Measurements from ENCODE around the gene NKTR. TPM values are rescaled to one million over a fixed set of nuclear protein-coding genes. Genes with fewer than 3 reads are reported as not detected.
"Not testable (repeated sequence)": the region's sequence is repeated elsewhere in the genome, so short reads cannot be mapped to it uniquely, and the experiment has no call there.

NKTR gene
- total and polyA plus RNA-seq, 4 experiments from 2014 or later = 8.9 to 269 (median 140) TPM

DNA sequence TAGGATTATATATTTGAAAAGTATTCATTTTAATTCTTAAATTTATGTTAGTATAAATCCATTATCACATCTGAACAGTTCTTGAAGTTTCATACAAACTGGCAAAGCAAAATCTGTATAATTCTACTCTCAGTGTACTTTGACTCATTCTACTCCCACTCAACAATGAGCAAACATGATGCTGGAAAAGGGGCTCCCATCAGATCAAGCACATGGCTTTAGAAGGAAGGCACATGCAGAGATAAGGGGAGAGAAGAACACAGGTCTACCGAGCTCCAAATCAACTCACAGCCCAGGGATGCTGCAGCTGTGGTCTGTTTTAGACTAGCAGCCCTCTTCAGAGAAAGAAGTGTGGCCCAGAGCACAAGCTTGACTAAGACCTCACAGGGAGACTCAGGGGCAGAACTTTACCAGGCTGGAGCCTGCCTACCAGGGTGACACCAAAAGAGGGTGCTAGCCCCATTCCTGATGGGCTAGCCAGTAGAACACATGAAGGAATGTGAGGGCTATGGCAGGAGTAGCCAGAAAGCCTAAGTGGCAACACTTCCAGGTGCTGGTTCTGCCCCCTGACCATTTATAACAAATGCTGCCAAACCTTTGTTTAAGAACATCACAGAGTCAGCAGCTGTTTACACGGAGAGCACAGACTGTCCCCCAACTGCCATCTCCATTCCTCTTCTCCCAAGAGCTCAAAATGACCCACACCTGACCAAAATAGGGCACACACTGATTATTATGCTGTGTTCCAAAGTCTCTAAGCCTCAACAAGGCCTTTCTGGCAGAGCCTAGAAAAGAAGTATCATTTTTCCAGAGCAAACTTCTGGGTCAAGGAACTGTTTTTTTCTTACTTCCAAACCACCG lies 38.2 kb upstream of the NKTR start:
- H3K4me3 Mint-ChIP-seq = no peak overlapping the region
- no peak for DNase-seq
- Histone ChIP-seq H3K9me3 (ENCODE audit: control insufficient read depth in 1 of 2, low read length in 2 of 2) (no peaks in the 10 kb centered on the region), H3K4me1 (ENCODE audit: insufficient read depth, low read length) (peaks cover 7% of the 10 kb centered on the region), H3K4me3 (ENCODE audit: low read length in 2 of 2) (no peak overlapping the region), H3K36me3 (ENCODE audit: insufficient read depth, low read length) (peaks cover 34% of the 10 kb centered on the region), H3K27ac (ENCODE audit: low read depth, low read length) (no peak overlapping the region), H3K27me3 (ENCODE audit: insufficient read depth, low read length) (no peaks in the 10 kb centered on the region)
- CTCF ChIA-PET (ENCODE audit: partially characterized antibody) = interaction anchor here (1.5 to 40.6 kb wide), 2 partner anchors 9 to 37 kb away, joined by 6 to 1823 read pairs; partner anchors contain the start of gene VIPR1
- no peaks in the 10 kb centered on the region for H3K27me3 Mint-ChIP-seq
- H3K9me3 Mint-ChIP-seq = peaks cover 0 to 2% (median 0%) of the 10 kb centered on the region in 8 donors
- POLR2A ChIA-PET (ENCODE audit: partially characterized antibody) = interaction anchor here (0.6 to 1.5 kb wide), 2 partner anchors 38 to 60 kb away, joined by 3 read pairs; partner anchors contain the start of genes NKTR and VIPR1
- H3K36me3 Mint-ChIP-seq = peaks cover 51 to 70% of the 10 kb centered on the region in 2 donors
- H3K27ac Mint-ChIP-seq = peak overlapping the region in 5 of 7 donors; percentile 15 to 74 (median 66)
- peaks cover 8 to 18% (median 13%) of the 10 kb centered on the region in 4 donors for H3K4me1 Mint-ChIP-seq
- intact Hi-C loops (cut with micrococcal nuclease) = no loop called here

DNA sequence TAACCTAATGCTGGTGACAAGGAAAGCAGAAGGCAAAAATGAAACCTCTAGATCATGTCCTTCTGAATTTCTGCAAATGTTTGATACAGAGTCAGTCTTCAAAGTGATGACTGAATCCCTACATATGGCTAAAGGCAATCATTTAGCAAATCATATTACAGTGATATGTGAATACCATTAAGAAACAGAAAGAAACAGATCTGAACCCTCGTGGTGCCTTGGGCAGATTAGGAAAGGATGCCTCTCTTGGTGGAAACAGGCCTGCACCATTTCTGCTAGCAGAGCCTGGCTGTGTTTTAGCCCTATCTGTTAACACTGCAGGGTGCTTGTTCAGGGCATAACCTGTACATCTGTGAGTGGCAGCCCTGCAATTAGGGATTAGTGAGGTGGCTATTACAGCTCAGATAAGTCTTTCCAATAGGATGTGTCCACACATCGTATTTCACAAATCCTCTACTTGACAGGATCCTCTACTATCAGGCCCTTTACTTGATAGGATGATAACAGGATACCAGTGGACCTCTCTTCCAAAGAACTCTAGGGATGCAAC lies 30.8 kb upstream of the NKTR start:
- Mint-ChIP-seq H3K4me1 (peaks cover 8 to 23% (median 18%) of the 10 kb centered on the region in 4 donors), H3K9me3 (peaks cover 0 to 17% (median 8%) of the 10 kb centered on the region in 8 donors), H3K27me3 (no peaks in the 10 kb centered on the region), H3K27ac (peak overlapping the region in 4 of 7 donors; percentile 18 to 55 (median 42)), H3K4me3 (no peak overlapping the region), H3K36me3 (peaks cover 62 to 70% of the 10 kb centered on the region in 2 donors)
- intact Hi-C loops (cut with micrococcal nuclease) = no loop called here
- Histone ChIP-seq H3K4me1 (ENCODE audit: insufficient read depth, low read length) (no peaks in the 10 kb centered on the region), H3K4me3 (ENCODE audit: low read length in 2 of 2) (no peak overlapping the region), H3K36me3 (ENCODE audit: insufficient read depth, low read length) (peaks cover 34% of the 10 kb centered on the region), H3K9me3 (ENCODE audit: control insufficient read depth in 1 of 2, low read length in 2 of 2) (no peaks in the 10 kb centered on the region), H3K27me3 (ENCODE audit: insufficient read depth, low read length) (no peaks in the 10 kb centered on the region), H3K27ac (ENCODE audit: low read depth, low read length) (no peak overlapping the region)
- DNase-seq = no peak
- ChIA-PET POLR2A (ENCODE audit: partially characterized antibody) (no interaction called here), CTCF (ENCODE audit: partially characterized antibody) (no interaction called here)

DNA sequence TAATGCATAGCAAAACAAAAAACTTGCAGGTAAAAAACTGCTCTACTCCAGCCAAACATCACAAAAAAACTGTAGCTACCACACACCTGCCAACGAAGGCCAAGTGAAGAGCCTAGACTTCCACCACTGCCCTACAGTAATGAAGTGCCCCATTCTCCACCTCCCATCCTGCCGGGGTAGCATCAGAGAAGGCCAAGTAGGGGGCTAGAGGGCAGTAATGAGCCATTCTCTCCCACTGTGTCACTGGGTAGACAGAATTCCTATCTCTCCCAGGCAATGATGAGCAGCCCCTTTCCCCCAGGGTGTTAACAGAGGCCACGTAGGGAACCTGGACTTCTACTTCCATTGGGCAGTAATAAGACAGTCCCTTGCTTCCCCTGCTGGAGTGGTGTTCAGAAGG lies 28.2 kb upstream of the NKTR start:
- no peak overlapping the region for H3K4me3 ChIP-seq (ENCODE audit: low read length in 2 of 2)
- peaks cover 64 to 70% of the 10 kb centered on the region in 2 donors for H3K36me3 Mint-ChIP-seq
- peaks cover 23% of the 10 kb centered on the region for H3K36me3 ChIP-seq (ENCODE audit: insufficient read depth, low read length)
- H3K4me1 ChIP-seq (ENCODE audit: insufficient read depth, low read length) = peaks cover 3% of the 10 kb centered on the region
- ChIA-PET POLR2A (ENCODE audit: partially characterized antibody) (interaction anchor here (1.2 to 2.0 kb wide), 2 partner anchors 9 to 29 kb away, joined by 5 to 6 read pairs; partner anchors contain the start of genes NKTR and SEC22C), CTCF (ENCODE audit: partially characterized antibody) (interaction anchor here (0.6 to 2.2 kb wide), 19 partner anchors 9 to 550 kb away, joined by 3 to 14 read pairs (median 3); partner anchors contain the start of gene SEC22C)
- peak overlapping the region in 3 of 7 donors; percentile 48 to 80 (median 76) for H3K27ac Mint-ChIP-seq
- H3K27me3 ChIP-seq (ENCODE audit: insufficient read depth, low read length) = no peaks in the 10 kb centered on the region
- H3K27ac ChIP-seq (ENCODE audit: low read depth, low read length) = no peak overlapping the region
- no peaks in the 10 kb centered on the region for H3K27me3 Mint-ChIP-seq
- no peaks in the 10 kb centered on the region for H3K9me3 ChIP-seq (ENCODE audit: control insufficient read depth in 1 of 2, low read length in 2 of 2)
- DNase-seq = peak in 1 of 5 donors; percentile 18
- H3K4me3 Mint-ChIP-seq = no peak overlapping the region
- peaks cover 0 to 28% (median 14%) of the 10 kb centered on the region in 8 donors for H3K9me3 Mint-ChIP-seq
- H3K4me1 Mint-ChIP-seq = peaks cover 11 to 38% (median 24%) of the 10 kb centered on the region in 4 donors
- intact Hi-C loops (cut with micrococcal nuclease) = loop anchor here (1.0 kb wide), 1 partner anchor 172 kb away; no protein-coding TSS in a partner anchor

DNA sequence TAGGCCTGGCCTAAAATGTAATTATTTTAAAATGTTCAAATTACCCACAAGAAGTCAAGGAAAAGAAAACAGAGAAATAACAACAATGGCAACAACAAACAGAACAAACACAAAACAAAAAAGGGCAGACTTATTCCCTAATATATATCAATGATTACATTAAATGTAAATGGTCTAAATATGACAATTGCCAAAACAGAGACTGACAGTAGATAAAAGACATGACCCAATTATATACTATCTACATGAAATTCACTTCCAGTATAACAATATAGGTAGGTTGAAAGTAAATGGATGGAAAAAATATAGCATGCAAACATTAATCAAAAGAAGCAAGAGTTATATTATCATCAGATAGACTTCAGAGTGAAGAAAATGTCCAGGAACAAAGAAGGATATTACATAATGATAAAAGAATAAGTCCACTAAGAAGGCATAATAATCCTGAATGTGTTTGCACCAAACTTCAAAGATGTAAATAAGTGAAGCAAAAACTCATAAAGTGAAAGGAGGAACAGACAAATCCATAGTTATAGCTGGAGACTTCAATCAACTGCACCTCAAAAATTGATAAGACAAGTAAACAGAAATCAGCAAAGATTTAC lies 25.2 kb upstream of the NKTR start:
- Histone ChIP-seq H3K27ac (ENCODE audit: low read depth, low read length) (no peak overlapping the region), H3K4me3 (ENCODE audit: low read length in 2 of 2) (no peak overlapping the region), H3K9me3 (ENCODE audit: control insufficient read depth in 1 of 2, low read length in 2 of 2) (no peaks in the 10 kb centered on the region), H3K27me3 (ENCODE audit: insufficient read depth, low read length) (no peaks in the 10 kb centered on the region), H3K36me3 (ENCODE audit: insufficient read depth, low read length) (peaks cover 9% of the 10 kb centered on the region), H3K4me1 (ENCODE audit: insufficient read depth, low read length) (peaks cover 12% of the 10 kb centered on the region)
- Mint-ChIP-seq H3K27me3 (no peaks in the 10 kb centered on the region), H3K27ac (no peak overlapping the region), H3K4me1 (peaks cover 27 to 56% (median 29%) of the 10 kb centered on the region in 4 donors), H3K9me3 (peaks cover 0 to 28% (median 14%) of the 10 kb centered on the region in 8 donors), H3K36me3 (peaks cover 48 to 55% of the 10 kb centered on the region in 2 donors), H3K4me3 (peak overlapping the region in 1 of 8 donors; percentile 26)
- ChIA-PET POLR2A (ENCODE audit: partially characterized antibody) (interaction anchor here (1.2 kb wide), 1 partner anchor 18 kb away, joined by 3 read pairs; no protein-coding TSS in a partner anchor), CTCF (ENCODE audit: partially characterized antibody) (interaction anchor here (1.2 kb wide), 1 partner anchor 171 kb away, joined by 3 read pairs; no protein-coding TSS in a partner anchor)
- no peak for DNase-seq
- intact Hi-C loops (cut with micrococcal nuclease) = loop anchor here (5.0 kb wide), 1 partner anchor 37 kb away; no protein-coding TSS in a partner anchor

DNA sequence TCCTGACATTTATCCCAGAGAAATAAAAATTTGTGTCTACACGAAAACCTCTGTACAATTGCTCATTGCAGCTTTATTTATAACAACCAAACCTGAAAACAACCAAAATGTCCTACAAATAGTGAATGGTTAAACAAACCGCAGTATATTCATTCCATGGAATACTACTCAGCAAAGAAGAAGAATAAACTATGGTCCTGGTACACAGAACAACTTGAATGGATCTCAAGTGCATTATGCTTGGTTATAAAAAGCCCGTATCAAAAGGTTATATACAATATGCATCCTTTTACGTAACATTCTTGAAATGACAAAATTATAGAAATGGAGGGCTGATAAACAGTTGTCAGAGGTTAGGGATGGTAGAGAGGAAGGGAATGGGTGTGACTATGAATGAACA lies 22.4 kb upstream of the NKTR start:
- Histone ChIP-seq H3K9me3 (ENCODE audit: control insufficient read depth in 1 of 2, low read length in 2 of 2) (no peaks in the 10 kb centered on the region), H3K4me1 (ENCODE audit: insufficient read depth, low read length) (peaks cover 32% of the 10 kb centered on the region), H3K27ac (ENCODE audit: low read depth, low read length) (no peak overlapping the region), H3K4me3 (ENCODE audit: low read length in 2 of 2) (no peak overlapping the region), H3K36me3 (ENCODE audit: insufficient read depth, low read length) (peaks cover 9% of the 10 kb centered on the region), H3K27me3 (ENCODE audit: insufficient read depth, low read length) (no peaks in the 10 kb centered on the region)
- Mint-ChIP-seq H3K9me3 (peaks cover 0 to 22% (median 14%) of the 10 kb centered on the region in 8 donors), H3K27ac (peak overlapping the region in 3 of 7 donors; percentile 11 to 72 (median 48)), H3K4me1 (peaks cover 39 to 67% (median 42%) of the 10 kb centered on the region in 4 donors), H3K27me3 (no peaks in the 10 kb centered on the region), H3K4me3 (no peak overlapping the region), H3K36me3 (peaks cover 42% of the 10 kb centered on the region in 2 donors)
- ChIA-PET POLR2A (ENCODE audit: partially characterized antibody) (interaction anchor here (0.9 to 1.5 kb wide), 3 partner anchors 20 to 76 kb away, joined by 3 to 4 read pairs (median 4); partner anchors contain the start of genes NKTR and VIPR1), CTCF (ENCODE audit: partially characterized antibody) (interaction anchor here (1.6 to 2.2 kb wide), 2 partner anchors 22 to 76 kb away, joined by 4 to 10 read pairs; partner anchors contain the start of genes NKTR and VIPR1)
- DNase-seq = no peak
- intact Hi-C loops (cut with micrococcal nuclease) = loop anchor here (5.0 kb wide), 1 partner anchor 34 kb away; no protein-coding TSS in a partner anchor

DNA sequence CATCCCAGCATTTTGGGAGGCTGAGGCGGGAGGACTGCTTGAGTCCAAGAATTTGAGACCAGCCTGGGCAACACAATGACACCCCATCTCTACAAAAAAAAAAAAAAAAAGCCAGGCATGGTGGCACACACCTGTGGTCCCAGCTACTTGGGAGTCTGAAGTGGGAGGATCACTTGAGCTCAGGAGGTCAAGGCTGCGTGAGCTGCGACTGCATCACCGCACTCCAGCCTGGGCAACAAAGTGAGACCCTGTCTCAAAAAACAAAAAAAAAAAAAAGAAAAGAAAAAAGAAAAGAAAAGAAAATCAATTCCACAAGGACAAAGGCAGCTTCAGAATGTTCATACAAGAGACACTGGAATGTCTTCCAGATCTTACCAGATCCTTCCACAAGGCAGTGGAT lies 21.1 kb upstream of the NKTR start:
- peaks cover 39% of the 10 kb centered on the region for H3K4me1 ChIP-seq (ENCODE audit: insufficient read depth, low read length)
- intact Hi-C loops (cut with micrococcal nuclease) = loop anchor here (5.0 kb wide), 1 partner anchor 33 kb away; no protein-coding TSS in a partner anchor
- Mint-ChIP-seq H3K27ac (peak overlapping the region in 5 of 7 donors; percentile 53 to 99 (median 89)), H3K4me3 (peak overlapping the region in 1 of 8 donors; percentile 31), H3K36me3 (peaks cover 30 to 32% of the 10 kb centered on the region in 2 donors), H3K4me1 (peaks cover 44 to 73% (median 47%) of the 10 kb centered on the region in 4 donors), H3K9me3 (peaks cover 0 to 13% (median 8%) of the 10 kb centered on the region in 8 donors)
- ChIA-PET POLR2A (ENCODE audit: partially characterized antibody) (interaction anchor here (0.7 to 1.0 kb wide), 3 partner anchors 11 to 93 kb away, joined by 3 to 5 read pairs (median 3); partner anchors contain the start of gene SS18L2), CTCF (ENCODE audit: partially characterized antibody) (interaction anchor here (1.0 to 1.6 kb wide), 2 partner anchors 21 to 78 kb away, joined by 3 to 4 read pairs; partner anchors contain the start of gene NKTR)
- not testable (repeated sequence) for DNase-seq; H3K9me3 ChIP-seq (ENCODE audit: control insufficient read depth in 1 of 2, low read length in 2 of 2); H3K27ac ChIP-seq (ENCODE audit: low read depth, low read length); H3K27me3 ChIP-seq (ENCODE audit: insufficient read depth, low read length); H3K36me3 ChIP-seq (ENCODE audit: insufficient read depth, low read length); H3K4me3 ChIP-seq (ENCODE audit: low read length in 2 of 2); H3K27me3 Mint-ChIP-seq
